NAMALWA (cell line): ENCODE measurements around the gene GAB2.
"Not testable (repeated sequence)": the region's sequence is repeated elsewhere in the genome, so short reads cannot be mapped to it uniquely, and the experiment has no call there.

Experiments
- DNase-seq: peaks from one replicate; pipeline ENCODE4 v3.0.0-alpha.2; 2015; ENCODE audit warnings: low spot score

The GAB2 gene

GRCh38 chr11:78248903-78249302 is 168.7 kb downstream of the GAB2 start:
- no peak for DNase-seq

- DNase-seq, result no peak
These were observed 169.4 kb downstream of the GAB2 start for GRCh38 chr11:78248191-78248590.

GRCh38 chr11:78244546-78245255 is 172.9 kb downstream of the GAB2 start:
- no peak for DNase-seq

GRCh38 chr11:78244080-78244479 is 173.5 kb downstream of the GAB2 start:
- no peak for DNase-seq

- DNase-seq, result no peak
These were observed 176.1 kb downstream of the GAB2 start for GRCh38 chr11:78241475-78241874.

- no peak for DNase-seq
These were observed 177.8 kb downstream of the GAB2 start for GRCh38 chr11:78239781-78240180.

GRCh38 chr11:78237293-78238046 is 180.2 kb downstream of the GAB2 start:
- DNase-seq, result no peak

- no peak for DNase-seq
These were observed 183.6 kb downstream of the GAB2 start for GRCh38 chr11:78234006-78234405.

- DNase-seq, result not testable (repeated sequence)
These were observed 184.6 kb downstream of the GAB2 start for GRCh38 chr11:78233046-78233445.

GRCh38 chr11:78231962-78232501 is 185.6 kb downstream of the GAB2 start:
- DNase-seq, result no peak

GRCh38 chr11:78230161-78230877 is 187.3 kb downstream of the GAB2 start:
- DNase-seq, result no peak

GRCh38 chr11:78229106-78229505 is 188.5 kb downstream of the GAB2 start:
- no peak for DNase-seq

- peak; percentile 82 for DNase-seq
These were observed 189.2 kb downstream of the GAB2 start for GRCh38 chr11:78228467-78228866.

- DNase-seq, result peak; percentile 30
These were observed 189.7 kb downstream of the GAB2 start for GRCh38 chr11:78227921-78228320.

- no peak for DNase-seq
These were observed 190.6 kb downstream of the GAB2 start for GRCh38 chr11:78226684-78227680.

GRCh38 chr11:78224906-78225420 is 192.7 kb downstream of the GAB2 start:
- DNase-seq, result no peak

GRCh38 chr11:78224506-78224905 is 193.1 kb downstream of the GAB2 start:
- DNase-seq, result no peak

- peak; percentile 21 for DNase-seq
These were observed 194.2 kb downstream of the GAB2 start for GRCh38 chr11:78223320-78223954.

GRCh38 chr11:78222726-78223125 is 194.9 kb downstream of the GAB2 start:
- DNase-seq, result not testable (repeated sequence)
